Panc1 (cell line): ENCODE measurements around the gene FPR2. TPM values are rescaled to one million over a fixed set of nuclear protein-coding genes. Genes with fewer than 3 reads are reported as not detected.

ENCODE experiments used
- ATAC-seq: fragments of 200-7000 bp; cut with Tn5 transposase; 2 replicates; pipeline ENCODE4 v1.9.1; 2020; ENCODE audit warnings: mild to moderate bottlenecking, moderate library complexity
- BruUV-seq: library from RNA; stranded (reverse); fragments of 400-500 nt; replicated peaks from 2 replicates; lab custom pipeline; 2021; lab: Mats Ljungman, UMichigan
- CTCF ChIA-PET: fragments of 300-600 bp; sonication (Branson Sonifier 250); formaldehyde crosslinking; loops from one replicate; lab custom pipeline; 2022; ENCODE audit warnings: antibody characterized with exemption; lab: Charles Lee
- POLR2A ChIA-PET: fragments of 300-600 bp; sonication (Branson Sonifier 250); formaldehyde crosslinking; loops from one replicate; lab custom pipeline; 2022; ENCODE audit warnings: antibody characterized with exemption; lab: Charles Lee
- DNase-seq: peaks from one replicate; pipeline ENCODE4 v3.0.0-alpha.2; 2010; ENCODE audit warnings: low read depth, low spot score
- H3K27ac ChIP-seq: 2 replicates; pipeline ENCODE4 v1.5.1; 2011; ENCODE audit warnings: mild to moderate bottlenecking, low read length, inconsistent platforms
- H3K27me3 ChIP-seq: fragments of 200-500 bp; sonication (Bioruptor generic); 2 replicates; pipeline ENCODE4 v1.6.0; 2014; ENCODE audit warnings: low read length, inconsistent platforms; ENCODE audit not compliant: control insufficient read depth, insufficient read depth
- H3K36me3 ChIP-seq: fragments of 200-500 bp; sonication (Bioruptor generic); 2 replicates; pipeline ENCODE4 v1.5.1; 2014; ENCODE audit warnings: inconsistent platforms, mild to moderate bottlenecking, low read length, moderate library complexity; ENCODE audit not compliant: control insufficient read depth, insufficient read depth
- H3K4me1 ChIP-seq: 2 replicates; pipeline ENCODE4 v1.5.1; 2011; ENCODE audit warnings: inconsistent platforms, mild to moderate bottlenecking, low read length, moderate library complexity; ENCODE audit not compliant: control insufficient read depth, insufficient read depth
- H3K4me3 ChIP-seq, 2 experiments: 2 replicates each; pipeline ENCODE4 v1.5.1; 2011 to 2012; ENCODE audit warnings: low read depth in 2 of 2, low read length in 2 of 2, mild to moderate bottlenecking in 2 of 2, inconsistent platforms in 1 of 2, moderate library complexity in 1 of 2
- H3K9me3 ChIP-seq: fragments of 200-500 bp; sonication (Bioruptor generic); 2 replicates; pipeline ENCODE4 v1.5.1; 2014; ENCODE audit warnings: low read depth, mild to moderate bottlenecking, inconsistent platforms, low read length, moderate library complexity; ENCODE audit not compliant: control insufficient read depth, insufficient read depth
- CTCF ChIP-seq: fragments of 450-650 bp; IDR thresholded peaks from 2 replicates; pipeline ENCODE4 v1.5.1; 2017; ENCODE audit warnings: mild to moderate bottlenecking
- POLR2AphosphoS5 ChIP-seq: IDR thresholded peaks from 2 replicates; pipeline ENCODE4 v1.6.1; 2012; ENCODE audit warnings: mild to moderate bottlenecking, low read depth, low read length, moderate library complexity
- REST ChIP-seq, 2 experiments: IDR thresholded peaks; 2 replicates each; pipeline ENCODE4 v1.6.1; 2011 to 2012; ENCODE audit warnings: low read depth in 2 of 2, control low read depth in 1 of 2, low read length in 1 of 2, mild to moderate bottlenecking in 1 of 2, moderate library complexity in 1 of 2; ENCODE audit not compliant: insufficient read depth in 1 of 2
- SIN3A ChIP-seq: IDR thresholded peaks from 2 replicates; pipeline ENCODE4 v1.6.1; 2012; ENCODE audit warnings: low read depth, mild to moderate bottlenecking, low read length, moderate library complexity, borderline replicate concordance; ENCODE audit not compliant: insufficient read depth
- TCF7L2 ChIP-seq: IDR thresholded peaks from 2 replicates; pipeline ENCODE4 v1.6.1; 2011; ENCODE audit warnings: mild to moderate bottlenecking, low read depth, low read length, inconsistent platforms
- in situ Hi-C: cut with HindIII; loops from 2 replicates; pipeline ENCODE4 v1.10.0; 2016; ENCODE audit warnings: low sequenced_read_pairs, low pct_unique_long_range_greater_than_20kb
- intact Hi-C: fragments of 100-400 bp; cut with micrococcal nuclease; formaldehyde crosslinking; loops from one replicate; pipeline ENCODE4 v1.10.0; 2022; ENCODE audit not compliant: unreplicated experiment
- total RNA-seq: library from RNA; stranded (reverse); gene quantifications from one replicate; pipeline ENCODE4 v1.2.1, GENCODE V29; 2021; ENCODE audit not compliant: unreplicated experiment

The FPR2 gene
- total RNA-seq, 1 experiment from 2014 or later, result not detected

GRCh38 chr19:51820011-51820410 is 59.0 kb downstream of the FPR2 start:
- no peaks in the 10 kb centered on the region for H3K4me1 ChIP-seq
- TF ChIP-seq SIN3A, result no peak
- no peak for TF ChIP-seq REST (IDR thresholded peaks at IDR 0.05; ENCODE audit: insufficient read depth in 1 of 2, low read depth in 2 of 2, low read length in 1 of 2)
- TF ChIP-seq CTCF, result no peak
- no peak for TF ChIP-seq POLR2AphosphoS5
- TF ChIP-seq TCF7L2, result no peak
- CTCF ChIA-PET, result no interaction called here
- DNase-seq (no peak), ATAC-seq (no peak)
- intact Hi-C loops (no loop called here), in situ Hi-C loops (no loop called here)
- no peaks in the 10 kb centered on the region for H3K9me3 ChIP-seq
- POLR2A ChIA-PET, result no interaction called here
- H3K27me3 ChIP-seq, result no peaks in the 10 kb centered on the region
- no TSS peak for BruUV-seq
- H3K4me3 ChIP-seq, result no peak overlapping the region
- no peak overlapping the region for H3K27ac ChIP-seq
- no peaks in the 10 kb centered on the region for H3K36me3 ChIP-seq

Other genes with a start within 250 kb of the FPR2 start
- gene SIGLEC6, start 229.5 kb upstream of the FPR2 start, total RNA-seq, result not detected
- gene ZNF175, start 189.9 kb upstream of the FPR2 start, total RNA-seq, result 7.3 TPM
- gene SIGLEC5, start 130.8 kb upstream of the FPR2 start, total RNA-seq, result not detected
- not detected for gene SIGLEC14, start 114.4 kb upstream of the FPR2 start, total RNA-seq
- 14.3 TPM for gene SPACA6, start 67.8 kb upstream of the FPR2 start, total RNA-seq
- gene HAS1, start 37.2 kb upstream of the FPR2 start, total RNA-seq, result not detected
- gene FPR1, start 9.3 kb upstream of the FPR2 start, total RNA-seq, result not detected
- gene FPR3, start 34.0 kb downstream of the FPR2 start, total RNA-seq, result 0.08 TPM
- 3.6 TPM for gene ZNF577, start 126.8 kb downstream of the FPR2 start, total RNA-seq
- gene ZNF649, start 143.8 kb downstream of the FPR2 start, total RNA-seq, result 4.3 TPM
- 3.1 TPM for gene ZNF613, start 166.3 kb downstream of the FPR2 start, total RNA-seq
- 5.1 TPM for gene ZNF350, start 225.7 kb downstream of the FPR2 start, total RNA-seq
- 3.6 TPM for gene ZNF615, start 247.0 kb downstream of the FPR2 start, total RNA-seq